ENCODE data around the gene MTRF1L.

Gene MTRF1L

DNA sequence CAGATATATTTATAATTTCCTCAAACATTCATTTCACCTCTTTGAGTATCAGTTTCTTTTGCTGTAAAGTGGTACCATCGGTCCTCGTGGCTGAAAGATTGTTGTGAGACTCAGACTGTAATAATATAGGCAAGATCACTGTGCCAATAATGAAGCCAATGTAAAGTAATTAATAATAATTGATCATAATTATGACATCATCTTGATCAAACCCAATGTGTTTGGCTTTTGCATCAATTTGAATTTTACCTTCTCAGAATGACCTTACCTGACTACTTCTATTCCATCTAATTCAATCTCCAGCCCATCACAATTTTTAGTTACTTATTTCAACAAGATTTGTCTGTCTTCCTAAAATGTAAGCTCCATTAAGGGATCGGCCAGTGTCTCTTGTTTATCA is 15.8 kb upstream of the MTRF1L start:
- Histone ChIP-seq H3K4me3 (ENCODE audit: insufficient read depth in 1 of 2, low read depth in 1 of 2, low read length in 2 of 2) (no peak overlapping the region), H3K23ac (ENCODE audit: low read length in 2 of 2) (no peak overlapping the region), H2AK5ac (ENCODE audit: low read length, severe bottlenecking) (no peak overlapping the region), H3K27ac (ENCODE audit: low read length, poor library complexity, severe bottlenecking) (no peak overlapping the region), H3K36me3 (ENCODE audit: control insufficient read depth in 1 of 2, insufficient read depth in 2 of 2, low read depth in 1 of 2, low read length in 2 of 2) (peaks cover 3 to 68% of the 10 kb centered on the region in 2 experiments), H2BK5ac (ENCODE audit: low read depth, low read length, poor library complexity, severe bottlenecking) (no peak overlapping the region), H3K9ac (ENCODE audit: low read length) (no peak overlapping the region), H2BK12ac (ENCODE audit: low read length in 2 of 2) (no peak overlapping the region), H4K91ac (ENCODE audit: low read length) (no peak overlapping the region), H3K18ac (ENCODE audit: low read depth in 1 of 2, low read length in 2 of 2) (no peak overlapping the region), H3K79me1 (replicated peaks; ENCODE audit: low read length, poor library complexity, severe bottlenecking) (peaks cover 12% of the 10 kb centered on the region), H2BK15ac (ENCODE audit: low read depth, poor library complexity, severe bottlenecking) (no peak overlapping the region), H4K8ac (ENCODE audit: low read length) (no peak overlapping the region), H3K14ac (ENCODE audit: low read length in 2 of 2) (no peak overlapping the region), H3K9me3 (ENCODE audit: control insufficient read depth, low read length) (no peaks in the 10 kb centered on the region), H2BK120ac (ENCODE audit: low read depth, low read length) (no peak overlapping the region), H3K4ac (ENCODE audit: low read depth in 1 of 2, low read length in 2 of 2) (no peak overlapping the region), H2AFZ (ENCODE audit: low read depth, low read length) (no peak overlapping the region), H3K27me3 (ENCODE audit: control insufficient read depth in 1 of 2, insufficient read depth in 1 of 2, low read length in 2 of 2) (no peaks in the 10 kb centered on the region), H3K4me2 (ENCODE audit: low read length, poor library complexity, severe bottlenecking) (no peak overlapping the region), H3K4me1 (ENCODE audit: control insufficient read depth, insufficient read depth, low read depth, low read length) (no peaks in the 10 kb centered on the region)
- DNase-seq = no peak
- WGBS = no CpG with 5 or more reads among the region's 3 CpGs

DNA sequence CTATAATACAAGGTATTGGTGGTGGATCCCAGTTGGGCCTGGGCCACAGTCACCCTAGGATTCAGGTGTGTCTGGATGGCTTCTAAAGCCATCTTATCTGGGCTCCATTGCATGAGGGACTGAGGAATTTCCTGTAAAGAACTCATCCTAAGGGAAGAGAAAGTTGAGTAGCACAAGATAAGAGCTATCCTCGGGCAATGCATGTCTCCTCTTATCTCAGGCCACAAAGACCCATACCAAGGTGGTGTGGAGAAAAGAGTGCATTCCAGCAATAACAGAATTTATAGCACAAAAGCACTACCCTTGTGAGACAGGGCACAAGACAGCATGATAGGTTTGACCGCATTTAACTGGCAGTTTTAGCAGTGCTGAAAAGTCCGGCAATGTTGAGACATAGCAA is 14.3 kb upstream of the MTRF1L start:
- Histone ChIP-seq H3K79me1 (replicated peaks; ENCODE audit: low read length, poor library complexity, severe bottlenecking) (peaks cover 11% of the 10 kb centered on the region), H3K23ac (ENCODE audit: low read length in 2 of 2) (no peak overlapping the region), H3K14ac (ENCODE audit: low read length in 2 of 2) (no peak overlapping the region), H2BK12ac (ENCODE audit: low read length in 2 of 2) (no peak overlapping the region), H2AK5ac (ENCODE audit: low read length, severe bottlenecking) (no peak overlapping the region), H4K8ac (ENCODE audit: low read length) (peak overlapping the region; percentile 71), H3K4me2 (ENCODE audit: low read length, poor library complexity, severe bottlenecking) (no peak overlapping the region), H3K36me3 (ENCODE audit: control insufficient read depth in 1 of 2, insufficient read depth in 2 of 2, low read depth in 1 of 2, low read length in 2 of 2) (peaks cover 2 to 72% of the 10 kb centered on the region in 2 experiments), H3K4ac (ENCODE audit: low read depth in 1 of 2, low read length in 2 of 2) (no peak overlapping the region), H3K9me3 (ENCODE audit: control insufficient read depth, low read length) (no peaks in the 10 kb centered on the region), H3K18ac (ENCODE audit: low read depth in 1 of 2, low read length in 2 of 2) (no peak overlapping the region), H2AFZ (ENCODE audit: low read depth, low read length) (no peak overlapping the region), H2BK120ac (ENCODE audit: low read depth, low read length) (no peak overlapping the region), H3K27me3 (ENCODE audit: control insufficient read depth in 1 of 2, insufficient read depth in 1 of 2, low read length in 2 of 2) (no peaks in the 10 kb centered on the region), H2BK5ac (ENCODE audit: low read depth, low read length, poor library complexity, severe bottlenecking) (no peak overlapping the region), H4K91ac (ENCODE audit: low read length) (no peak overlapping the region), H2BK15ac (ENCODE audit: low read depth, poor library complexity, severe bottlenecking) (no peak overlapping the region), H3K4me1 (ENCODE audit: control insufficient read depth, insufficient read depth, low read depth, low read length) (no peaks in the 10 kb centered on the region), H3K4me3 (ENCODE audit: insufficient read depth in 1 of 2, low read depth in 1 of 2, low read length in 2 of 2) (no peak overlapping the region), H3K27ac (ENCODE audit: low read length, poor library complexity, severe bottlenecking) (no peak overlapping the region), H3K9ac (ENCODE audit: low read length) (no peak overlapping the region)
- 77% methylated on average over 3 of the region's 3 CpGs for WGBS
- DNase-seq = no peak

- Histone ChIP-seq H3K18ac (ENCODE audit: low read depth in 1 of 2, low read length in 2 of 2) (no peak overlapping the region), H2BK5ac (ENCODE audit: low read depth, low read length, poor library complexity, severe bottlenecking) (no peak overlapping the region), H4K91ac (ENCODE audit: low read length) (no peak overlapping the region), H2BK12ac (ENCODE audit: low read length in 2 of 2) (no peak overlapping the region), H3K27ac (ENCODE audit: low read length, poor library complexity, severe bottlenecking) (no peak overlapping the region), H3K23ac (ENCODE audit: low read length in 2 of 2) (no peak overlapping the region), H3K27me3 (ENCODE audit: control insufficient read depth in 1 of 2, insufficient read depth in 1 of 2, low read length in 2 of 2) (no peaks in the 10 kb centered on the region), H4K8ac (ENCODE audit: low read length) (no peak overlapping the region), H3K9ac (ENCODE audit: low read length) (no peak overlapping the region), H3K4ac (ENCODE audit: low read depth in 1 of 2, low read length in 2 of 2) (no peak overlapping the region), H3K9me3 (ENCODE audit: control insufficient read depth, low read length) (no peaks in the 10 kb centered on the region), H3K4me1 (ENCODE audit: control insufficient read depth, insufficient read depth, low read depth, low read length) (no peaks in the 10 kb centered on the region), H2AK5ac (ENCODE audit: low read length, severe bottlenecking) (no peak overlapping the region), H2BK120ac (ENCODE audit: low read depth, low read length) (no peak overlapping the region), H3K79me1 (replicated peaks; ENCODE audit: low read length, poor library complexity, severe bottlenecking) (peaks cover 10% of the 10 kb centered on the region), H3K36me3 (ENCODE audit: control insufficient read depth in 1 of 2, insufficient read depth in 2 of 2, low read depth in 1 of 2, low read length in 2 of 2) (peaks cover 0 to 66% of the 10 kb centered on the region in 2 experiments), H2BK15ac (ENCODE audit: low read depth, poor library complexity, severe bottlenecking) (no peak overlapping the region), H2AFZ (ENCODE audit: low read depth, low read length) (no peak overlapping the region), H3K4me3 (ENCODE audit: insufficient read depth in 1 of 2, low read depth in 1 of 2, low read length in 2 of 2) (no peak overlapping the region), H3K4me2 (ENCODE audit: low read length, poor library complexity, severe bottlenecking) (no peak overlapping the region), H3K14ac (ENCODE audit: low read length in 2 of 2) (no peak overlapping the region)
- 100% methylated on average over 2 of the region's 4 CpGs for WGBS
- DNase-seq = no peak
Observed at GRCh38 chr6:153015094-153015640, 12.7 kb upstream of the MTRF1L start.

DNA sequence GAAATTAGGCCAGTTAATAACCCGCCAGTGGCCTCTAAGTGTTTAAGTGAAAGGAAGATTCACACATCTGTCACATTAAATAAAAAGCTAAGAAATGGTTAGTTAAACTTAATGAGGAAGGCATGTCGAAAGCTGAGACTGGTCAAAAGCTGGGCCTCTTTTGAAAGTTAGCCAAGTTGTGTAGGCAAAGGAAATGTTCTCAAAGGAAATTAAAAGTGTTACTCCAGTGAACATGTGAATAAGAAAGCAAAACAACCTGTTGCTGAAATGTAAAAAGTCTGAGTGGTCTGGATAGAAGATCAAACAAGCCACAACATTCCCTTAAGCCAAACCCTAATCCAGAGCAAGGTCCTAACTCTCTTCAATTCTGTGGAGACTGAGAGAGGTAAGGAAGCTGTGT is 10.9 kb upstream of the MTRF1L start:
- H2BK120ac ChIP-seq (ENCODE audit: low read depth, low read length) = no peak overlapping the region
- DNase-seq = no peak
- no peak overlapping the region for H3K4me2 ChIP-seq (ENCODE audit: low read length, poor library complexity, severe bottlenecking)
- no peak overlapping the region for H3K23ac ChIP-seq (ENCODE audit: low read length in 2 of 2)
- H3K14ac ChIP-seq (ENCODE audit: low read length in 2 of 2) = no peak overlapping the region
- no peak overlapping the region for H3K18ac ChIP-seq (ENCODE audit: low read depth in 1 of 2, low read length in 2 of 2)
- no peak overlapping the region for H3K4ac ChIP-seq (ENCODE audit: low read depth in 1 of 2, low read length in 2 of 2)
- H3K27ac ChIP-seq (ENCODE audit: low read length, poor library complexity, severe bottlenecking) = no peak overlapping the region
- no peak overlapping the region for H4K8ac ChIP-seq (ENCODE audit: low read length)
- H2BK15ac ChIP-seq (ENCODE audit: low read depth, poor library complexity, severe bottlenecking) = no peak overlapping the region
- no peak overlapping the region for H2BK5ac ChIP-seq (ENCODE audit: low read depth, low read length, poor library complexity, severe bottlenecking)
- H2AK5ac ChIP-seq (ENCODE audit: low read length, severe bottlenecking) = no peak overlapping the region
- peaks cover 7% of the 10 kb centered on the region for H3K79me1 ChIP-seq (replicated peaks; ENCODE audit: low read length, poor library complexity, severe bottlenecking)
- WGBS = 100% methylated on average over 1 of the region's 2 CpGs
- H3K36me3 ChIP-seq (ENCODE audit: control insufficient read depth in 1 of 2, insufficient read depth in 2 of 2, low read depth in 1 of 2, low read length in 2 of 2) = peaks cover 0 to 53% of the 10 kb centered on the region in 2 experiments
- no peak overlapping the region for H3K4me3 ChIP-seq (ENCODE audit: insufficient read depth in 1 of 2, low read depth in 1 of 2, low read length in 2 of 2)
- H3K9ac ChIP-seq (ENCODE audit: low read length) = no peak overlapping the region
- no peaks in the 10 kb centered on the region for H3K4me1 ChIP-seq (ENCODE audit: control insufficient read depth, insufficient read depth, low read depth, low read length)
- H2BK12ac ChIP-seq (ENCODE audit: low read length in 2 of 2) = no peak overlapping the region
- no peak overlapping the region for H2AFZ ChIP-seq (ENCODE audit: low read depth, low read length)
- no peaks in the 10 kb centered on the region for H3K9me3 ChIP-seq (ENCODE audit: control insufficient read depth, low read length)
- H4K91ac ChIP-seq (ENCODE audit: low read length) = no peak overlapping the region
- no peaks in the 10 kb centered on the region for H3K27me3 ChIP-seq (ENCODE audit: control insufficient read depth in 1 of 2, insufficient read depth in 1 of 2, low read length in 2 of 2)
